Kasumi-1 (cell line): Measurements from ENCODE around the gene S100G.

Experiments
- DNase-seq, 2 experiments: peaks; one replicate each; lab custom pipeline; 2025; lab: John Stamatoyannopoulos, UW

S100G gene

GRCh38 chrX:16651391-16652024 lies 1.6 kb downstream of the S100G start:
- no peak for DNase-seq

DNA sequence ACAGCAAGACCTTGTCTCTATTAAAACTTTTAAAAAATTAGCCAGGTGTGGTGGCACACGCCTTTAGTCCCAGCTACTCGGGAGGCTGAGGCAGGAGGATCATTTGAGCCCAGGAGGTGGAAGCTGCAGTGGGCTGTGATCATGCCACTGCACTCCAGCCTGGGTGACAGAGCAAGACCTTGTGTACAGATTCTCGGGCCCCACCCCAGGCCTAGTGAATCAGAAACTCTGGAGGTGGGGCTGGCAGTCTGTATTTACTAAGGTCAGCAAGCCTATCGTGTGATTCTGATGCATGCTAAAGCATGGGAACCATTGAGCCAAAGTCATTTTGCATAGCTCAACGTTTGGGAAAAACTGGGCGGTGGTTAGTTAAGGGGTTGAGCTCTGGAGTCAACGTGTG lies 3.5 kb downstream of the S100G start:
- DNase-seq: no peak

GRCh38 chrX:16654093-16654492 lies 4.1 kb downstream of the S100G start:
- no peak for DNase-seq

GRCh38 chrX:16658284-16658683 lies 8.3 kb downstream of the S100G start:
- DNase-seq: no peak

DNA sequence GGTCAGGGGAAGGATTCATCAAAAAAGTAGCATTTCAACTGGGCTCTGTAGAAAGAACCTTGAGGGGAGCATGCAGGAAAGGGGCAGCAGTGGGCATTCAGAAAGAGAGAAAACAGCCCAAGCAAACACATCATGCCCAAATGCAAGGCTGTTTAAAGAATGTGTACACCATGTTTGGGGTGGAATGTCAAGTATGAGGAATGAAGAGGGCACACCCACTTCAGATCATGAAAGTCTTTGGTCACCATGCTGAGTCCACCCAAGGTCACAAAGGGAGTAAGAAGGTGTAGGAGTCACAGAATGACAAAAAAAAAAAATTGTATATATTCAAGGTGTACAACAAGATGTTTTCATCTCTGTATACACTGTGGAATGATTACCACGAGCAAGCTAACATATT lies 9.4 kb downstream of the S100G start:
- DNase-seq: no peak

DNA sequence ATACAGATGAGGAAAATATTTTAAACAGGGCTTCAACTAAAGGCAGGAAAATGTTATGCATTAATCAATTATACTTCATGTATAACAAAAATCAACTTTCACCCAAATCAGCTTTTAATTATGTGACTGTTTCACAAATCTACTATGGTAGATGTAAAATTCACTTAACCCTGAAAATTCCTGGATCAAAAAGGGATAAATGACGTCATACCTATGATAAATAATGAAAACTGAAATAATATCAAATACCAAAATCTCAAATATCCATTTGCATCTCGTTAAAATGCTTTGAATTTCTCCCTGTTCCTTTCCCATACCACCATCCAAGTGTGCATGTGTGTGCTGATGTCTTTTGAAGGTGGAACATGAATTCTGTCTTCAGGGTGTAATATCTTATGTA lies 11.5 kb downstream of the S100G start:
- DNase-seq: no peak

DNA sequence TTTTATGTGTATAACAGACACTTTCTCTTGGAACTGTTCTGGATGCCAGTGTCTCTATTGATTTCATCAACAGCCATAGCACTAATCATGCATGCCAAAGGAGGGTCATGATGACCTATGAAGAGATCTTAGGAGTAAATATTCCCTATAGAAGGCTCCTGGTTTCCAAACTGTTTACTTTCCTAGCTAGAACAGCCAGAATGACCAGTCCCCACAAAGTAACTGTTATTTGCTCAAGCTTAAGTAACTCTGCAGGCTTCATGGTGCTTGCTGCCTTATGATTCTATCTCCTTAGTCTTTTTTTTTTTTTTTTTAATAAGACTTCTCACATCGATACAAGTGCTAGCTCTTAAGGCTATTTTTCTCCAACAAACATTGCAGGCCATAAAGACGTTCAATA lies 12.4 kb downstream of the S100G start:
- DNase-seq: no peak

- DNase-seq: no peak
These were observed 14.1 kb downstream of the S100G start for GRCh38 chrX:16664074-16664473.

DNA sequence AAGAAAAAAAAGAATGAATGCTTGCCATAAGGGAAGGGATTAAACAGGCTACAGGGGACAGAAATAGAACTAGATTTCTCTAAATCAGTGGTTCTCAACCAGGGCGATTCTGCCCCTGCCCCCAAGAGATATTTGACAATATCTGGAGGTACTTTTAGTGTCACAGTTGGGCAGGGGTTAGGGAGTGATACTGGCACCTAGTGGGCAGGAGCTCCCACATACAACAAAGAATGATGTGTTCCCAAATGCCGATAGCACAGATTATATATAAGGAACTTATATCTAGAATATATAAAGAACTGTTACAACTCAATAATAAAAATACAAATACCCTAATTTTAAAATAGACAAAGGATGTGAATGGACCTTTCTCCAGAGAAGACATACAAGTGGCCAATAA lies 14.7 kb downstream of the S100G start:
- no peak for DNase-seq

DNA sequence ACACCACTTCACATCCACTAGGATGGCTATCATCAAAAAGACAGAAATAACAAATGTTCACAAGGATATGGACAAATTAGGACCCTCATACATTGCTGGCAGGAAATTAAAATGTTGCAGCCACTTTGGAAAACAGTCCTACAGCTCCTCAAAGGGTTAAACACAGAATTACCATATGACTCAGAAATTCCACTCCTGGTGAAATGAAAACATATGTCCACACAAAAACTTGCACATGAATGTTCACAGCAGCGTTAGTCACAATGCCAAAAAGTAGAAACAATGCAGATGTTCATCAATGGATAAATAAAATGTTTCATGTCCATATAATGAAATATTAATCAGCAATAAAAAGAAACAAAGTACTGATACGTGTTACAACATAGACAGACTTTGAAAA lies 15.1 kb downstream of the S100G start:
- DNase-seq: no peak

DNA sequence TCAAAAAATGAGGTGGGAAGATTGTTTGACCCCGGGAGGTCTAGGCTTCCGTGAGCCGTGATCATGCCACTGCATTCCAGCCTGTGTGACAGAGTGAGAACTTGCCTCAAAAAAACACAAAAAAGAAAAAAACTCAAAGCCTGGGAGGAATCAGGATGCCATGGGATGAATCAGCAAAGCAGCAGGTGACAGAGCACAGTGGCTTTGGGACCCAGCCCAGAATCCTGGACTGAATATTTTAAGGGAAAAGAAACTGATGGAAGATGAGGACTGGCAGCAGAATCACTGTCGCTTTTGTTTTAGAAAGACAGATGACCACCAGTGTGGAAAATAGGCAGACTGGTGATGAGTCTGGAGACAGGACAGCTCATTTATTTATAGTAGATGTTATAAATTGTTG lies 16.6 kb downstream of the S100G start:
- DNase-seq: no peak

DNA sequence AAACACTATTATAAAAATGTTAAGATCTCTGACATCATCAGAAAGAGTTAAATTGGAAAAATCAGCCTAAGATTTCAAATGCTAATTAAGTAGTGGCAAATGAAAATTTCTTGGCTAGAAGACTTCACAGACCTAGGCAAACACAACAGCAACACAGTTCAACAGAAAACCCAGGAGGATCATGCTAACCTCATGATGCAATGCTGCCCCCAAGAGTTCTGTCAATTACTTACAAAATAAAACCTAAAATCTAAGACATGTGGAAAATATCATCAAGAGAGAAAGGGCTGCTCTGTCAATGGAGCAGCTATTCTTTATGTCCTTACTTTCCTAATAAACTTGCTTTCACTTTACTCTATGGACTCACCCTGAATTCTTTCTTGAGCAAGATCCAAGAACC lies 21.0 kb downstream of the S100G start:
- DNase-seq: peak; percentile 20 to 39

DNA sequence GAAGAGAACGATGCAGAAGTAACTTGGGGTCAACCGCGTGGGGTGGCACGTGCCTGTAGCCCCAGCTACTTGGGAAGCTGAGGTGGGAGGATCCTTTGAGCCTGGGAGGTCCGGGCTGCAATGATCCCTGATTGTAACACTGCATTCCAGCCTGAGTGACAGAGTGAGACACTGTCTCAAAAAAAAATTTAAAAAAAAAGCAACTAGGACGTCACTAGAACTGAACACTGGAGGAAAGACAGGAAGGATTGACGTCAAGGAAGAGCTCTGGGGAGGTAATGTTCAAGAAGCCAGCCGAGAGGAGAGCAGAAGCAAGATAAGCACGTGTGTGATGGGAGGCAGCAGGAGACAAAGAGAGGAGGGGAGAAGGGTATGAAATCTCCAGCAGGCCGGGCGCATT lies 28.7 kb downstream of the S100G start:
- no peak for DNase-seq

- DNase-seq: no peak
These were observed 33.2 kb downstream of the S100G start for GRCh38 chrX:16683007-16683664.

GRCh38 chrX:16687514-16687913 lies 37.6 kb downstream of the S100G start:
- DNase-seq: no peak

GRCh38 chrX:16695079-16695676 lies 45.2 kb downstream of the S100G start:
- peak; percentile 34 to 57 for DNase-seq

- DNase-seq: no peak
These were observed 47.0 kb downstream of the S100G start for GRCh38 chrX:16696956-16697355.

- DNase-seq: no peak
These were observed 49.4 kb downstream of the S100G start for GRCh38 chrX:16699389-16699788.

DNA sequence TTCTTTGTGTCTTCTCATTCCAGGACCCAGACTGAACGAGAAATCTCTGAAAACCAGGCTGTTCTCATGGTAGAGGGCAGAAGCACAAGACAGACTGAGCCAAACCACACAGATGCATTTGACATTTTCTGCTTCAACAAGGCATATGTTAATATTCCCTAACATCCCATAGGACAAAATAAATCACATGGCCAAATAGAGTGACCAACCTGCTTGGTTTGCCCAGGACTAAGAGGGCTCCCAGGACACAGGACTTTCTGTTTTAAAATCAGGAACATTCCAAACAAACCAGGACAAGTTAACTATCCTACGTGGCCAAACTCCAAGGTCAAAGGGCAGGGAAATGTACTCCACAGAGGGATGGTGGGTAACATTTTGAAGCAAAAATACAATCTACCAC lies 50.8 kb downstream of the S100G start:
- no peak for DNase-seq

DNA sequence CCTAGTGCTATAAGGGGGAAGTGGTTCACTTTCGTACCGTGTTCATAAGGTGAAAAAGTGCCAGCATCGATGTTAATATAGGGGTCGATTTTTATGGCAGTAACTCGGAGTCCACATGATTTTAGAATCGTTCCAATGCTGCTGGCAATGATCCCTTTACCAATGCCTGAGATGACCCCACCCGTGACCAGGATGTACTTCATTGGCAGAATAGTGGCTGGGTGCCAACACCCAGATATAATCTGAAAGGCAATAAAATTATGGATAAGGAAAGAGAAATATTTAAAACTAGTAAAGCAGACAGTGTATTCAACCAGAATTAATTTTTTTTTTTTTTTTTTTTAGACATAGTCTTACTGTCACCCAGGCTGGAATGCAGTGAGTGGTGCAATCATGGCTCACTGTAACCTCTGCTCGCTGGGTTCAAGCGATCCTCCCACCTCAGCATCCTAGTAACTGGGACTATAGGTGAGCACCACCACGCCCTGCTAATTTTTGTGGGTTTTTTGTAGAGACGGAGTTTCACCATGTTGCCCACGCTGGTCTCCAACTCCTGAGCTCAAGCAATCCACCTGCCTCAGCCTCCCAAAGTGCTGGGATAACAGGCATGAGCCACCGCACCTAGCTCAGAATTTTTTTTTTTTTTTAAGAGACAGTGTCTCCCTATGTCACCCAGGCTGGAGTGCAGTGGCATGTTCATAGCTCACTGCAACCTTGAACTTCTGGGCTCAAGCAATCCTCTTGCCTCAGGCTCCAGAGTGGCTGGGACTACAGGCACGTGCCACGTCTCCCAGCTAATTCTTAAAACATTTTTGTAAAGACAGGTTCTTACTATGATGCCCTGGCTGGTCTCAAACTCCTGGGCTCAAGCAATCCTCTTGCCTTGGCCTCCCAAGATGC lies 53.0 kb downstream of the S100G start:
- DNase-seq: no peak
